ENCODE data around the gene LPCAT1.

DNA sequence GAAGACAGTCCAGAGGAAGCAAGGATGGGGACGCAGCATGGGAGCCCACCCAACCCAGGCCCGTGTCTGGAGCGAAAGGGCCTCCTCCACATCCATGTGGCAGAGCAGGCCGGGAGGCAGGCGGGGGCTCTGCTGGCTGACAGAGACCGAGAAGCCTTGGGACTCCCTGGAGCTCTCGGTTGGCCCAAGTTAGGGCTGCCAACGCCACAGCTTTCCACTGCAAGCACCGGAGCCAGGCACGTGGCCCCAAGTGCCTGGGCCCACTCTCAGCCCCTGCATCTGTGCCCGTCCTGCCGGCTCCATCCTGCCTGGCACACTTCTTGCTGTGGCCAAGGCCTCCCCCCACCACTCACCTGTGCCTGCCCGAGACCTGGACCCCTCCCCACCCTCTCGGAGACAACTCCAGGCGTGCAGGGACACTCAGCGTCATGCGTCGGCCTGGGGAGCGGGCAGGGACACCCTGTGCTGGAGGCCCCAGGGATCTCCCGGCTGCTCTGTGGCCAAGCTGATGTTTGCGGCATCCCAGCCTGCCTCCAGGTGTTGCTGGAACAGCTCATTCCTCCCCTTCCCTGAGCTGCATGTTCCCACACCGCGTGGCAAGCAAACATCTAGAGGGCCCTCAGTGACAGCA, 110.0 kb downstream of the LPCAT1 start:
- TF ChIP-seq, protein P1, sequence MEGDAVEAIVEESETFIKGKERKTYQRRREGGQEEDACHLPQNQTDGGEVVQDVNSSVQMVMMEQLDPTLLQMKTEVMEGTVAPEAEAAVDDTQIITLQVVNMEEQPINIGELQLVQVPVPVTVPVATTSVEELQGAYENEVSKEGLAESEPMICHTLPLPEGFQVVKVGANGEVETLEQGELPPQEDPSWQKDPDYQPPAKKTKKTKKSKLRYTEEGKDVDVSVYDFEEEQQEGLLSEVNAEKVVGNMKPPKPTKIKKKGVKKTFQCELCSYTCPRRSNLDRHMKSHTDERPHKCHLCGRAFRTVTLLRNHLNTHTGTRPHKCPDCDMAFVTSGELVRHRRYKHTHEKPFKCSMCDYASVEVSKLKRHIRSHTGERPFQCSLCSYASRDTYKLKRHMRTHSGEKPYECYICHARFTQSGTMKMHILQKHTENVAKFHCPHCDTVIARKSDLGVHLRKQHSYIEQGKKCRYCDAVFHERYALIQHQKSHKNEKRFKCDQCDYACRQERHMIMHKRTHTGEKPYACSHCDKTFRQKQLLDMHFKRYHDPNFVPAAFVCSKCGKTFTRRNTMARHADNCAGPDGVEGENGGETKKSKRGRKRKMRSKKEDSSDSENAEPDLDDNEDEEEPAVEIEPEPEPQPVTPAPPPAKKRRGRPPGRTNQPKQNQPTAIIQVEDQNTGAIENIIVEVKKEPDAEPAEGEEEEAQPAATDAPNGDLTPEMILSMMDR (IDR thresholded peaks at IDR 0.05), result no peak
- no peak for TF ChIP-seq ZFX (IDR thresholded peaks at IDR 0.05; ENCODE audit: borderline replicate concordance)

All from 22Rv1 (cell line).